ENCODE measurements around the gene ST8SIA6.

ST8SIA6 gene

DNA sequence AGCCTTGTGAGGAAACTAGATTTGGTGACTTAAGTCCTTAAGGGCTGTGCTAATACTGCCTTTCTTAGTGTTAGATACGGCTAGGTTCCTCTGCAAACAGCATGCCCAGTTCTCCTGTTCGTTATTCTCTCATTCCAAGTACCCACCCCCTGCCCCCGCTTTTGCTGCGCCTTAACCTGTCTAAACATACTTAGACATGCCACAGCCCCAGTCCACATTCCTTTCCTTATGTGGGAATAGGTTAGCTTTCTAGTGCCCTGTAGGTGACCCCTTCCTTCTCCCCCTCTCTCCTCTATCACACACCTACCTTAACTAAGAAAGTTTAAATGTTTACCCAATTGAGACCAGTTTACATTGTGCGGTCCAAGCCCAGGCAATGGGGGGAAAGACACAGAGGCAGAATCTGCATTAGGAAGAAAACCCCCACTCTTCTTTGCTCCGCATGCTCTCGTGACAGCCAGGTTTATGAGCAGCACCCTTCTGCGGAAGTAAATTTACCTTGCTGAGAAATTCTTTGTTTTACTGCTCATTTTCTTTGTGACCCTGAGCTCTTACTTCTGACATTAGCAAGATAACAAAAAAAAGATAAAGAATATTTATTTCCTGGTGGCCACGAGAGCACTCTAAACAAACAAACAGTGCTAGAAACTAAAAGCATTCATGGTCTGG lies 177.5 kb downstream of the ST8SIA6 start:
- in situ Hi-C loops (cut with MboI; ENCODE audit: low sequenced_read_pairs): no loop called here

DNA sequence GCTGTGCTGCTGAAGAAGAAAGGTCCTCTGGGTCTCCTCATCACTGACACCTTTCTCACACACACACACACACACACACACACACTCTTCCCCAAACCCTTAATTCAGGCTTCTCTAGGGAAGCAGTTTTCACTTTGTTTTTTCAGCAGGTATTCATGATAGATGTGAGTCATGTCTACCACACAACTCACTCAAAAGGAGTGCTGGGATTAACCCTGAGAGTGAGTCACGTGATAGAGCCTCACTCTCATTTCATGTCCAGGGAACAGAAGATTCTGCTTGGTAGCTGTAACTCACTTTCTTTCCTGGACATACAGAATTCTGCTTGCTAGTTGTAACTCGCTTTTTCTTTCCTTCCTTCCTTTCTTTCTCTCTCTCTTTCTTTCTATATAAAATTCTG lies 181.0 kb downstream of the ST8SIA6 start:
- in situ Hi-C loops (cut with MboI; ENCODE audit: low sequenced_read_pairs): no loop called here

DNA sequence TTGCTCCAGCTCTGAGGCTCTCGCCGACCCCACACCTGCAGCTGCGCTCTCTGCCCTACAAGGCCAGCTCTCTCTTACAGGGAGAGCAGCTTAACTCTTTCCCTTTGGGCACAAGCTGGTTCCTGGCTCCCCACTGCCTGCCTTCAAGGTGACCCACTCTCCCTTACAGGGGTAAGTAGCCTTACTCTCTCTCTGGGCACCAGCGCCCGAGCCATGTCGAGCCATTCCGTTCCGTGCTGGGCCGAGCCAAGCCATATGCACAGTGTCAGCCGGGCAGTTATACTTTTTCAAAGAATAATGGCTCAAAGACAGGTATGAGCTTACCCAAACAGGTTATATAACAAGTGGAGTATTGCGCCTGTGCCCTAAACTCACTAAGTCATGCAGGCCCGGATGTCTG lies 181.7 kb downstream of the ST8SIA6 start:
- in situ Hi-C loops (cut with MboI; ENCODE audit: low sequenced_read_pairs): no loop called here
